HepG2 (cell line): ENCODE measurements around the gene SH2D2A. TPM values are rescaled to one million over a fixed set of nuclear protein-coding genes. Genes with fewer than 3 reads are reported as not detected.

Source experiments
- ATAC-seq: fragments of 200-7000 bp; cut with Tn5 transposase; 3 replicates; pipeline ENCODE4 v1.9.1; 2020; ENCODE audit warnings: mild to moderate bottlenecking, moderate library complexity
- BruUV-seq: library from RNA; stranded (reverse); fragments of 400-500 nt; replicated peaks from 2 replicates; lab custom pipeline; 2021; lab: Mats Ljungman, UMichigan
- CTCF ChIA-PET: fragments of 300-600 bp; formaldehyde crosslinking; extraction: SDS; loops from one replicate; lab custom pipeline; 2021; ENCODE audit warnings: low total read pairs, inconsistent platforms, low intra/inter-chr PET ratio; lab: Yijun Ruan, JAX
- POLR2A ChIA-PET: fragments of 350-600 bp; sonication (Branson Sonifier 250); formaldehyde crosslinking; loops from one replicate; lab custom pipeline; 2020; ENCODE audit warnings: antibody characterized with exemption, inconsistent platforms; lab: Yijun Ruan, JAX
- DNase-seq: peaks from one replicate; pipeline ENCODE4 v3.0.0-alpha.2; 2015; ENCODE audit warnings: low spot score
- FAIRE-seq: peaks from 3 replicates; lab custom pipeline; 2011; peaks lifted over from hg19 to GRCh38; lab: Jason Lieb, UNC
- H2AFZ ChIP-seq: one replicate; pipeline ENCODE4 v1.6.1; 2011; ENCODE audit warnings: low read length, inconsistent platforms
- H3K27ac ChIP-seq: fragments of 300-600 bp; 3 replicates; pipeline ENCODE4 v1.8.0; 2011; ENCODE audit warnings: mixed run types, mild to moderate bottlenecking, mixed read lengths, low read length, inconsistent platforms; ENCODE audit not compliant: insufficient read depth; ENCODE audit errors: extremely low read length
- H3K27me3 ChIP-seq, 2 experiments: fragments of 200-600 bp in 1 of 2; 2 replicates in 1 of 2; 3 replicates in 1 of 2; pipeline versions ENCODE4 v1.6.0 to v1.8.0; 2011; ENCODE audit warnings: low read length in 2 of 2, mild to moderate bottlenecking in 2 of 2, moderate library complexity in 2 of 2, inconsistent platforms in 1 of 2; ENCODE audit not compliant: insufficient read depth in 2 of 2, control insufficient read depth in 1 of 2
- H3K36me3 ChIP-seq, 2 experiments: fragments of 200-600 bp in 1 of 2; replicated peaks in 1 of 2; 2 replicates in 1 of 2; 3 replicates in 1 of 2; pipeline versions ENCODE4 v1.5.1 to v1.8.0; 2011; ENCODE audit warnings: low read length in 2 of 2, inconsistent platforms in 1 of 2; ENCODE audit not compliant: insufficient read depth in 2 of 2, control insufficient read depth in 1 of 2
- H3K4me1 ChIP-seq: 2 replicates; pipeline ENCODE4 v1.5.1; 2012; ENCODE audit warnings: low read length, inconsistent platforms; ENCODE audit not compliant: insufficient read depth
- H3K4me2 ChIP-seq: 2 replicates; pipeline ENCODE4 v1.6.0; 2011; ENCODE audit warnings: low read depth, low read length, inconsistent platforms
- H3K4me3 ChIP-seq, 3 experiments: fragments of 200-600 bp in 1 of 3; sonication (generic), shearing (Covaris generic) in 1 of 3; replicated peaks in 1 of 3; 2 replicates each; pipeline ENCODE4 v1.5.1; 2011 to 2016; ENCODE audit warnings: low read length in 3 of 3, inconsistent platforms in 2 of 3, low read depth in 2 of 3, mild to moderate bottlenecking in 2 of 3, control low read depth in 1 of 3, mixed read lengths in 1 of 3; ENCODE audit not compliant: insufficient read depth in 1 of 3
- H3K79me2 ChIP-seq: one replicate; pipeline ENCODE4 v1.6.1; 2011; ENCODE audit warnings: low read length, inconsistent platforms; ENCODE audit not compliant: insufficient read depth
- H3K9ac ChIP-seq: 2 replicates; pipeline ENCODE4 v1.6.0; 2011; ENCODE audit warnings: mild to moderate bottlenecking, low read depth, low read length, inconsistent platforms; ENCODE audit not compliant: insufficient read depth
- H3K9me3 ChIP-seq: 2 replicates; pipeline ENCODE4 v1.5.1; 2012; ENCODE audit warnings: mild to moderate bottlenecking, low read length
- H4K20me1 ChIP-seq: 2 replicates; pipeline ENCODE4 v1.6.0; 2011; ENCODE audit warnings: inconsistent platforms, mild to moderate bottlenecking, low read length, moderate library complexity; ENCODE audit not compliant: insufficient read depth
- ATRX ChIP-seq: sonication (generic); formaldehyde crosslinking; IDR thresholded peaks from 2 replicates; pipeline ENCODE4 v1.4.0; 2020; ENCODE audit warnings: missing genetic modification reagents, borderline replicate concordance
- GATA4 ChIP-seq: sonication (generic); IDR thresholded peaks from 2 replicates; pipeline ENCODE4 v1.6.1; 2016; ENCODE audit warnings: antibody characterized with exemption, low read depth, borderline replicate concordance
- GFI1 ChIP-seq: sonication (generic); formaldehyde crosslinking; IDR thresholded peaks from 2 replicates; pipeline ENCODE4 v1.5.0; 2020; ENCODE audit warnings: missing genetic modification reagents, mild to moderate bottlenecking, borderline replicate concordance
- HNF4G ChIP-seq, 2 experiments: sonication (generic) in 1 of 2; formaldehyde crosslinking in 1 of 2; IDR thresholded peaks; 2 replicates each; pipeline versions ENCODE4 v1.4.0 to v1.6.1; 2011 to 2020; ENCODE audit warnings: borderline replicate concordance in 2 of 2, low read depth in 2 of 2, mild to moderate bottlenecking in 2 of 2, low read length in 1 of 2, missing genetic modification reagents in 1 of 2, moderate library complexity in 1 of 2
- HNRNPLL ChIP-seq: fragments of 200-400 bp; formaldehyde crosslinking; IDR thresholded peaks from 2 replicates; pipeline ENCODE4 v1.6.1; 2017; ENCODE audit warnings: mild to moderate bottlenecking, low read depth, low read length; ENCODE audit not compliant: poor library complexity, severe bottlenecking
- HOXA9 ChIP-seq: sonication (generic); formaldehyde crosslinking; IDR thresholded peaks from 2 replicates; pipeline ENCODE4 v1.8.1; 2022; ENCODE audit warnings: missing genetic modification reagents, mild to moderate bottlenecking, moderate library complexity, borderline replicate concordance
- IKZF4 ChIP-seq: sonication (generic); formaldehyde crosslinking; IDR thresholded peaks from 2 replicates; pipeline ENCODE4 v1.5.1; 2020; ENCODE audit warnings: borderline replicate concordance, mild to moderate bottlenecking, low read depth, missing genetic modification reagents; ENCODE audit errors: not compliant biosample characterization
- MTA3 ChIP-seq: sonication (generic); formaldehyde crosslinking; IDR thresholded peaks from 2 replicates; pipeline ENCODE4 v1.4.0; 2020; ENCODE audit warnings: missing genetic modification reagents
- PPARG ChIP-seq: conservative IDR thresholded peaks from 2 replicates; pipeline ENCODE4 v1.6.1; 2016; ENCODE audit warnings: missing biosample characterization, missing genetic modification reagents
- SMAD9 ChIP-seq: sonication (generic); formaldehyde crosslinking; IDR thresholded peaks from 2 replicates; pipeline ENCODE4 v1.5.1; 2020; ENCODE audit warnings: mild to moderate bottlenecking, missing genetic modification reagents
- SMARCE1 ChIP-seq: fragments of 450-650 bp; IDR thresholded peaks from 2 replicates; pipeline ENCODE4 v1.6.1; 2017; ENCODE audit warnings: borderline replicate concordance
- ZNF496 ChIP-seq: sonication (generic); formaldehyde crosslinking; IDR thresholded peaks from 2 replicates; pipeline ENCODE4 v1.8.1; 2023; ENCODE audit warnings: mild to moderate bottlenecking, moderate library complexity, missing genetic modification reagents; ENCODE audit not compliant: insufficient replicate concordance
- ZNF766 ChIP-seq: sonication (generic); formaldehyde crosslinking; IDR thresholded peaks from 2 replicates; pipeline ENCODE4 v1.5.0; 2020; ENCODE audit warnings: missing genetic modification reagents, borderline replicate concordance
- ZNF878 ChIP-seq: sonication (generic); formaldehyde crosslinking; IDR thresholded peaks from 2 replicates; pipeline ENCODE4 v1.8.1; 2023; ENCODE audit warnings: mild to moderate bottlenecking, missing genetic modification reagents, moderate library complexity
- WGBS: methylation state at CpG from one replicate; pipeline ENCODE4 v1.1.6; 2017; ENCODE audit warnings: low lambda C conversion rate; 5-methylcytosine and 5-hydroxymethylcytosine counted together
- in situ Hi-C: cut with HindIII; loops from 2 replicates; pipeline ENCODE4 v1.10.0; 2017; ENCODE audit warnings: low pct_unique_long_range_greater_than_20kb; ENCODE audit not compliant: extremely low pct_ligation_motif_present
- intact Hi-C: fragments of 100-400 bp; cut with micrococcal nuclease; formaldehyde crosslinking; loops from one replicate; pipeline ENCODE4 v1.10.0; 2022; ENCODE audit not compliant: unreplicated experiment
- polyA plus RNA-seq, 8 experiments: library from polyadenylated mRNA; depleted of rRNA in 3 of 8; stranded (reverse) in 7 of 8; unstranded in 1 of 8; fragments of >200 nt; fragmentation: Illumina TruSeq in 4 of 8; extraction: Trizol in 4 of 8; gene quantifications; 2 replicates each; pipeline versions ENCODE4 v1.2.1 to v1.2.3, GENCODE V29; 2011 to 2016; ENCODE audit warnings: low read depth in 4 of 8, missing spikeins in 1 of 8, mixed read lengths in 1 of 8; ENCODE audit not compliant: insufficient read depth in 1 of 8
- total RNA-seq, 5 experiments: library from RNA; depleted of rRNA; stranded (reverse); fragments of >200 nt; fragmentation: Illumina TruSeq; extraction: Trizol; gene quantifications; 2 replicates each; pipeline ENCODE4 v1.2.3, GENCODE V29; 2016; ENCODE audit warnings: low read depth in 1 of 5
- TF ChIP-seq, protein P1 (sequence below): IDR thresholded peaks from 2 replicates; pipeline ENCODE4 v1.6.1; 2016; ENCODE audit warnings: mild to moderate bottlenecking
- TF ChIP-seq, protein P2 (sequence below): sonication (generic); formaldehyde crosslinking; IDR thresholded peaks from 2 replicates; pipeline ENCODE4 v1.4.0; 2020; ENCODE audit warnings: missing genetic modification reagents, mild to moderate bottlenecking, borderline replicate concordance
- TF ChIP-seq, protein P3 (sequence below): sonication (generic); formaldehyde crosslinking; IDR thresholded peaks from 2 replicates; pipeline ENCODE4 v1.8.1; 2023; ENCODE audit warnings: missing genetic modification reagents, mild to moderate bottlenecking, borderline replicate concordance
- TF ChIP-seq, protein P4 (sequence below): sonication (generic); formaldehyde crosslinking; IDR thresholded peaks from 2 replicates; pipeline ENCODE4 v1.8.1; 2023; ENCODE audit warnings: missing genetic modification reagents, inconsistent platforms, borderline replicate concordance

Gene SH2D2A
- total and polyA plus RNA-seq, 2 of the 13 experiments (the other 11 are each of a cell fraction or from before 2014, with no cell fraction given), result 0.57 to 0.73 TPM

DNA sequence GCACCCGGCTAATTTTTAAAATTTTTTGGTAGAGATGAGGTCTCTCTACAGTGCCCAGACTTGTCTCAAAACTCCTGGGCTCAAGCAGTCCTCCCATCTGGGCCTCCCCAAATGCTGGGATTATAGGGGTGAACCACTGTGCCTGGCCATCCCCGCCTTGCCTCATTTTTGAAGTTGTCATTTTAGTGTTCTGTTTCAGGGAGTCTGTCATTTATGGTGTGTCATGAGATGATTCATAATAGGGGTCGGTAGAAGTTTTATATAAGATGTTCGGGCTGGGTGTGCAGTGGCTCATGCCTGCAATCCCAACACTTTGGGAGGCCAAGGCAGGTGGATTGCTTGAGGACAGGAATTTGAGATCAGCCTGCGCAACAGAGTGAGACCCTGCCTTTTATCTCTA lies 40.8 kb downstream of the SH2D2A start:
- H3K27ac ChIP-seq, result no peak overlapping the region
- no TSS peak for BruUV-seq
- no peaks in the 10 kb centered on the region for H3K27me3 ChIP-seq
- DNase-seq (no peak), ATAC-seq (no peak), FAIRE-seq (no peak)
- no peaks in the 10 kb centered on the region for H3K9me3 ChIP-seq
- in situ Hi-C loops, result no loop called here
- H3K9ac ChIP-seq, result no peak overlapping the region
- 94% methylated on average over 5 of the region's 5 CpGs for WGBS
- H4K20me1 ChIP-seq, result 0 out of 2 replicates have a peak, but pooled peaks cover 2% of the 10 kb centered on the region
- H2AFZ ChIP-seq, result no peak overlapping the region
- peaks cover 67% of the 10 kb centered on the region for H3K79me2 ChIP-seq
- TF ChIP-seq HNF4G (IDR thresholded peaks at IDR 0.05; ENCODE audit: borderline replicate concordance, low read depth, low read length) (no peak), HNF4G (CRISPR knock-in tag; IDR thresholded peaks at IDR 0.05; ENCODE audit: borderline replicate concordance, low read depth) (no peak), ATRX (CRISPR knock-in tag) (no peak), ZNF496 (CRISPR knock-in tag) (no peak), HNRNPLL (no peak), HOXA9 (no peak), ZNF766 (no peak), ZNF878 (CRISPR knock-in tag) (no peak), GATA4 (no peak), PPARG (CRISPR knock-in tag) (no peak), IKZF4 (CRISPR knock-in tag) (no peak), MTA3 (CRISPR knock-in tag) (no peak), SMAD9 (CRISPR knock-in tag) (no peak), GFI1 (CRISPR knock-in tag) (no peak), SMARCE1 (no peak)
- TF ChIP-seq, protein P1, sequence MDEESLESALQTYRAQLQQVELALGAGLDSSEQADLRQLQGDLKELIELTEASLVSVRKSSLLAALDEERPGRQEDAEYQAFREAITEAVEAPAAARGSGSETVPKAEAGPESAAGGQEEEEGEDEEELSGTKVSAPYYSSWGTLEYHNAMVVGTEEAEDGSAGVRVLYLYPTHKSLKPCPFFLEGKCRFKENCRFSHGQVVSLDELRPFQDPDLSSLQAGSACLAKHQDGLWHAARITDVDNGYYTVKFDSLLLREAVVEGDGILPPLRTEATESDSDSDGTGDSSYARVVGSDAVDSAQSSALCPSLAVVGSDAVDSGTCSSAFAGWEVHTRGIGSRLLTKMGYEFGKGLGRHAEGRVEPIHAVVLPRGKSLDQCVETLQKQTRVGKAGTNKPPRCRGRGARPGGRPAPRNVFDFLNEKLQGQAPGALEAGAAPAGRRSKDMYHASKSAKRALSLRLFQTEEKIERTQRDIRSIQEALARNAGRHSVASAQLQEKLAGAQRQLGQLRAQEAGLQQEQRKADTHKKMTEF (CRISPR knock-in tag), result no peak
- TF ChIP-seq, protein P2, sequence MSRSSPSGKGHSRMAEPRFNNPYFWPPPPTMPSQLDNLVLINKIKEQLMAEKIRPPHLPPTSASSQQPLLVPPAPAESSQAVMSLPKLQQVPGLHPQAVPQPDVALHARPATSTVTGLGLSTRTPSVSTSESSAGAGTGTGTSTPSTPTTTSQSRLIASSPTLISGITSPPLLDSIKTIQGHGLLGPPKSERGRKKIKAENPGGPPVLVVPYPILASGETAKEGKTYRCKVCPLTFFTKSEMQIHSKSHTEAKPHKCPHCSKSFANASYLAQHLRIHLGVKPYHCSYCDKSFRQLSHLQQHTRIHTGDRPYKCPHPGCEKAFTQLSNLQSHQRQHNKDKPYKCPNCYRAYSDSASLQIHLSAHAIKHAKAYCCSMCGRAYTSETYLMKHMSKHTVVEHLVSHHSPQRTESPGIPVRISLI (CRISPR knock-in tag), result no peak
- TF ChIP-seq, protein P3, sequence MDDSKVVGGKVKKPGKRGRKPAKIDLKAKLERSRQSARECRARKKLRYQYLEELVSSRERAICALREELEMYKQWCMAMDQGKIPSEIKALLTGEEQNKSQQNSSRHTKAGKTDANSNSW, result no peak
- TF ChIP-seq, protein P4, sequence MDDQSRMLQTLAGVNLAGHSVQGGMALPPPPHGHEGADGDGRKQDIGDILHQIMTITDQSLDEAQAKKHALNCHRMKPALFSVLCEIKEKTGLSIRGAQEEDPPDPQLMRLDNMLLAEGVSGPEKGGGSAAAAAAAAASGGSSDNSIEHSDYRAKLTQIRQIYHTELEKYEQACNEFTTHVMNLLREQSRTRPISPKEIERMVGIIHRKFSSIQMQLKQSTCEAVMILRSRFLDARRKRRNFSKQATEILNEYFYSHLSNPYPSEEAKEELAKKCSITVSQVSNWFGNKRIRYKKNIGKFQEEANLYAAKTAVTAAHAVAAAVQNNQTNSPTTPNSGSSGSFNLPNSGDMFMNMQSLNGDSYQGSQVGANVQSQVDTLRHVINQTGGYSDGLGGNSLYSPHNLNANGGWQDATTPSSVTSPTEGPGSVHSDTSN, result no peak
- CTCF ChIA-PET, result no interaction called here
- no peak overlapping the region for H3K4me2 ChIP-seq
- no peak overlapping the region for H3K4me3 ChIP-seq
- peaks cover 25% of the 10 kb centered on the region for H3K4me1 ChIP-seq
- intact Hi-C loops, result no loop called here
- POLR2A ChIA-PET, result interaction anchor here (0.8 to 1.7 kb wide), 2 partner anchors 9 to 48 kb away, joined by 3 to 4 read pairs; partner anchors contain the start of genes ISG20L2, METTL25B and PRCC
- H3K36me3 ChIP-seq, result peaks cover 4 to 34% of the 10 kb centered on the region in 2 experiments; a peak in 4 of 5 replicates
